Left forelimb (tissue), 1 donor: Measurements from ENCODE around the gene CELA3B.
"Not testable (repeated sequence)": the region's sequence is repeated elsewhere in the genome, so short reads cannot be mapped to it uniquely, and the experiment has no call there.

Experiments
- DNase-seq: peaks from one replicate; pipeline ENCODE4 v3.0.0-alpha.2; 2018; ENCODE audit warnings: low spot score

Gene CELA3B

GRCh38 chr1:21975296-21975695, 1.5 kb upstream of the CELA3B start:
- not testable (repeated sequence) for DNase-seq

GRCh38 chr1:21978209-21978608, 1.4 kb downstream of the CELA3B start:
- not testable (repeated sequence) for DNase-seq

GRCh38 chr1:21980515-21981220, 3.8 kb downstream of the CELA3B start:
- DNase-seq, result not testable (repeated sequence)

GRCh38 chr1:21981253-21981652, 4.4 kb downstream of the CELA3B start:
- not testable (repeated sequence) for DNase-seq

GRCh38 chr1:21982122-21982521, 5.3 kb downstream of the CELA3B start:
- not testable (repeated sequence) for DNase-seq

- DNase-seq, result not testable (repeated sequence)
Observed at GRCh38 chr1:21983539-21983938, 6.7 kb downstream of the CELA3B start.

GRCh38 chr1:21985893-21986292, 9.1 kb downstream of the CELA3B start:
- DNase-seq, result not testable (repeated sequence)

GRCh38 chr1:21986386-21986785, 9.6 kb downstream of the CELA3B start:
- not testable (repeated sequence) for DNase-seq

GRCh38 chr1:21989672-21990393, 13.0 kb downstream of the CELA3B start:
- DNase-seq, result not testable (repeated sequence)

GRCh38 chr1:21992186-21992585, 15.4 kb downstream of the CELA3B start:
- DNase-seq, result not testable (repeated sequence)

GRCh38 chr1:21994716-21995115, 17.9 kb downstream of the CELA3B start:
- DNase-seq, result not testable (repeated sequence)

GRCh38 chr1:21996663-21996970, 19.8 kb downstream of the CELA3B start:
- not testable (repeated sequence) for DNase-seq

GRCh38 chr1:21997891-21998623, 21.2 kb downstream of the CELA3B start:
- not testable (repeated sequence) for DNase-seq

- DNase-seq, result not testable (repeated sequence)
Observed at GRCh38 chr1:21998624-21999294, 21.9 kb downstream of the CELA3B start.

GRCh38 chr1:21999645-22000044, 22.8 kb downstream of the CELA3B start:
- DNase-seq, result not testable (repeated sequence)

GRCh38 chr1:22001409-22001808, 24.6 kb downstream of the CELA3B start, which contains the start of gene CELA3A:
CELA3A (plus strand) TSS chr1:22001657; CDS start chr1:22001675, 18 bp downstream.
- DNase-seq, result no peak

GRCh38 chr1:22002461-22002860, 25.6 kb downstream of the CELA3B start:
- not testable (repeated sequence) for DNase-seq

GRCh38 chr1:22002875-22003274, 26.1 kb downstream of the CELA3B start:
- not testable (repeated sequence) for DNase-seq

GRCh38 chr1:22003959-22004358, 27.1 kb downstream of the CELA3B start:
- not testable (repeated sequence) for DNase-seq

GRCh38 chr1:22005261-22006149, 28.7 kb downstream of the CELA3B start:
- not testable (repeated sequence) for DNase-seq

- DNase-seq, result not testable (repeated sequence)
Observed at GRCh38 chr1:22006736-22007135, 29.9 kb downstream of the CELA3B start.
